A172 (cell line): ENCODE data around the gene KMO. TPM values are rescaled to one million over a fixed set of nuclear protein-coding genes. Genes with fewer than 3 reads are reported as not detected.
A peak's percentile ranks its signal among the peaks of the same experiment; 100 is the strongest.

ENCODE experiments used
- DNase-seq: peaks from one replicate; pipeline ENCODE4 v3.0.0-alpha.2; 2015; ENCODE audit warnings: low spot score
- total RNA-seq: library from RNA; depleted of rRNA; stranded (reverse); fragments of >200 nt; shearing (Covaris generic); gene quantifications from 2 replicates; pipeline ENCODE4 v1.2.3, GENCODE V29; 2014

Gene KMO
- total RNA-seq, 1 experiment from 2014 or later = not detected

- no peak for DNase-seq
Observed at GRCh38 chr1:241630005-241630404, 97.8 kb downstream of the KMO start.

DNA sequence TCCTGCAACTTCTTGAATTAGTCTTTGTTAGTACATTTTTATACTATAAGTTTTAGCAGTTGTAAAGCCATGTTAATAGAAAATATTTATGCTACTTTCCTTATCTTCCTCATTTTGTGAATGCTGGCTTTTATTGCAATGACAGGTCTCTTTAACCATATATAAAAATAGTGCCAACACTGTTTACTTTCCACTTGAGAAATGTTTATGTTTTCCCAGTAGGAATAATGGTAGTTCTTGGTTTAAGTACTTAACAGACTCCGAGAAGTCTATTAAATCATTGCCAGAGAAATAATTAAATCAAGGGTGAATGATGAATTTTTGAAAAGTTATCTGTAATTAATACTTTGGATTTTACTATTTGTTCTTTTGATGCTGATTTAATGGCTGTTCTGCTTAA lies 98.3 kb downstream of the KMO start:
- DNase-seq = no peak

GRCh38 chr1:241630899-241631298 lies 98.7 kb downstream of the KMO start:
- DNase-seq = no peak

- DNase-seq = no peak
Observed at GRCh38 chr1:241631674-241632073, 99.5 kb downstream of the KMO start.

- DNase-seq = no peak
Observed at GRCh38 chr1:241632987-241633386, 100.8 kb downstream of the KMO start.

GRCh38 chr1:241635556-241636152 lies 103.5 kb downstream of the KMO start:
- DNase-seq = no peak

GRCh38 chr1:241636291-241636690 lies 104.1 kb downstream of the KMO start:
- DNase-seq = no peak

GRCh38 chr1:241637046-241637590 lies 104.9 kb downstream of the KMO start:
- no peak for DNase-seq

DNA sequence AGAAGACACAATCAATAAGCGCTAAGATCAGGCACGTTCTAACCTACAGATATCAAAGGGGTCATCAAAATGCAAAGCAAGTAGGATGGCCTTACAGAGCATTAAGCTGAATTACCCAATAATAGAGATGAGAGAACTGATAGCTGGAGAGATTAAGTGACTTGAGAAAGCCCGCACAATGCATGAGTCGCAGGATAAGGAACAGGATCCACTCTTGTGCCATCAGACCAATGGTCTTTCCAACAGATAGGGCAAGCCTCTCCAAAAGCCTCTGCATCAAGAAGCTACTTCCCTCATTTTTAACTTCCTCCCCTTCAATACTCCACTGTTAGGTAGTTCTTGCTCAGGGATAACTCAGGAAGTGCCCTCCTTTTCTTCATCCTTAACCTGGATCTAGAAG lies 105.4 kb downstream of the KMO start:
- no peak for DNase-seq

DNA sequence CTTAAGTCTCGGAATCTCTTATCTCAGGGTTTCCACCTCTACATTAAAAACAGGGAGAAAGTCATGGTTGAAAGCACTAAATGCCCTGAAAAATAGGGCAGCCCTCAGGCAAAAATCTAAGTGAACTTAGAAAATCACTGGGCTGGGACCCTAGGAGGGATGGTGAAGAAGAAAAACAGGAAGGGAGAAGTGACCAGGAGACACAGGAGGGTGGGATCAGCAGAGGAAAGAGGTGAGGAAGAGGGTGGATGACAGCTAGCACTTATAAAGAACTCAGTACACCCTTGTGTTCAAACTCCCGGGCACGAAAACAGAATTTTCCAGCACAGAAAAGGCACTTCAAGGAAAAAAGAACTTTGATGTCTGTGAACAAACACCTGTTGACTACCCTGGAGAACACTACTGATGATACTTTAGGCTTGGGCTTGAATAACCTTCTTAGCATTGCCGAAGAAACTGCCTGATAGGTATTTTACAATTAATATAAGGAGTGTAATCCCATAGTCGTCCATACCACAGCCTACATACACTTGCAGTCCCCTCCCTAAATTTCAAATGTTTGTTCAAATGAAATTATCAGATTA lies 106.0 kb downstream of the KMO start:
- DNase-seq = no peak

DNA sequence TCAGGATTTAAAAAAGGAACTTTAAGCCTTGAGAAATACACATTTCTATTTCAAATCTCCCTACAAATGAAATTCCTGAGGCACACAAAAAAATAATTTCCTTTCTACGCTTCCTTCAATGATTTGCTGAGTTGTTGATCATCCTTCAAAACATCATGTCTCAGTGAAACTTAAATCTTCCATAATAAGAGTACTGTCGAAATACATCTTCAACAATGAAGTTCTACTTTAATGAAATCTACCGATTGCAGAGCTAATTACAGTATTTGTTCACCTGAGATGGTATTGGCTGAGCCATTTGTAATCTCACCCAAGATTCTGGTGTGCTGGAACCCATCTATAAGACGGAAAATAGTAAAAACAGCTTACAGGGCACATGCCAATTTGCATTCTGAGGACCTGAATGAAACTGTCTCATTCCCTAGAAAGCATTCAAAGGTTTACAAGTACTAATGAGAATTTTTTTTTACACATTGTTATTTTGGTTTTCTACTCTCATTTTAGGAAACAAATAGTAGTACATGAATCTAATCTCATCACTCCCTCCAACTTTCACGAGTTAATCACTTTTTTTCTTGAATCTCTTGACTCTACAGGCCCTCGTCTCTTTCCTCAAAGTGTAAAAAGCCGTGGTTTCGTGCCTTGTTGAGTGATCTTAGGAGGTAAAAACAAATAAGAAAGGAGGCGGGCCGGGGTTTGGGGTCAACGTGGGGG lies 106.9 kb downstream of the KMO start:
- DNase-seq = no peak

- no peak for DNase-seq
Observed at GRCh38 chr1:241639623-241640148, 107.5 kb downstream of the KMO start.

GRCh38 chr1:241640149-241640866 lies 108.1 kb downstream of the KMO start, which contains the start of the genes CHML and OPN3:
Gene CHML, minus strand, starts transcription at chr1:241640369. Its CDS starts 4,603 bp downstream, at chr1:241635766.
Gene OPN3, minus strand, starts transcription at chr1:241640369. Its CDS starts 115 bp downstream, at chr1:241640254.
- DNase-seq = peak; percentile 80

GRCh38 chr1:241640867-241641622 lies 108.9 kb downstream of the KMO start:
- no peak for DNase-seq

DNA sequence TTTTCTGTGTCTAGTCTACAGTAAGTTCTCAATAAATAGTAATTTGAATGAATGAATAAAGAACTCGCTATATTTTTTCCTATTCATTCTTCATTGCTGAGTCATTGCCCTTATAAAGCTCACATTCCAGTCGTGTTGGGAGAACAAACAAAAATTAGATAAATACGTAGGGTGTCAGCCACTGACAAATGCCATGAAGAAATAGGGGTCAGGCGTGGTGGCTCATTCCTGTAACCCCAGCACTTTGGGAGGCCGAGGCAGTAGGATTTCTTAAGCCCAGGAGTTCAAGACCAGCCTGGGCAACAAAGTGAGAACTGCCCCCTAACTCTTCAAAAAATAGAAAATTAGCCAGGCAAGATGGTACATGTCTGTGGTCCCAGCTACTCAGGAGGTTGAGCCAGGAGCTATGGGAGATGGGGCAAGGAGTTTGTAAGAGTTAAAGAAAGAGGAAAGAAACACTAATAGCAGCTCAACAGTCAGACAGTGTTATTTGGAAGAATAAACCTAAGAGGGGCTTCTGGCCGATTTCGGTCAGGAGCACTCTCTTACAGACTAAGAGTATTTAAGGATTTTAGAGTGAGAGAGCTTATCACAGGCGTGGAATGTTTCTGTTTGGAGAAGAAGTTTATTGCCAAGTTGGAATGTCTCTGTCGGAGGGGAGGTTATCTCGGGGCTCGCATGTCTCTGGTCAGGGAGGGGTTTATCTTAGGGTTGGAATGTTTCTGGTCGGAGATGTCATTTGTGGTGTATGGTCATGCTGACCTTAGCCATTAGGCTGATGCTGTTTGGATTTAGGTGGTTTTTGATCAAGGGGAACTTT lies 109.8 kb downstream of the KMO start:
- DNase-seq = peak; percentile 91

DNA sequence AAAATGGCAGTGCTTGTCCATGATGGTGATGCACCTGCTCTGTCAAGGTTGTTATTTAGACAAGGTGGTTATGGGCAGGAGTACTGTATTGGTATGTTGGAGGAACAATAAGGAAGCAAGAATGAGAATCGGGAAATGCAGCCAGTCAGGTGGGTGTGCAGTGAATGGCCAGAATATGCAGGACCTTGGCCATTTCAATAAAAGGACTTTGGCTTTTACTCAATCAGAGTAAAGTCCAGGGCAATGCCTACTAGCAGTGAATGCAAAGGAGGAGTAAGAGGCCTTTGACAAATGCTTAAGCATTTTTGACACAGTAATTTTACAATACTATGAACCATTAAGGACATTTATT lies 110.4 kb downstream of the KMO start:
- no peak for DNase-seq

GRCh38 chr1:241644259-241644658 lies 112.1 kb downstream of the KMO start:
- no peak for DNase-seq

DNA sequence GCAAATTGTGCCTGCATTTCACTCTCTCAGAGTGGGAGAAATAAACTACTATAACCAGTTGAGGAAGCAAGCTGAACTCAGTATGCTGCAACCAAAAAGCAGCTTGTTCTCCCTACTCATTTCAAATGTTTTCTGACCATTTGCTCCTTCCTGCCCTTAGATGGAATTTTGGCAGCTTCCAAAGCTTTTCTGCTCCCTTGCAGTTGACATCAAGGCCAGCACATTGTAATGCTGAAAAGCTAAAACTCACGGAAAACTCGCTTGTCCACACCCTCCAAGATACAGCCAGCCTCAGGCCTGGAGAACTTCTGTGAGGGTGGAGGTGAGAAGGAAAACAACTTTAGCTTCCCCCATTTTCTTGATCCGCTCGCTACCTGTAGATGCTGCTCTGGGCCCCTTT lies 113.0 kb downstream of the KMO start:
- no peak for DNase-seq
